GM19463 (cell line): ENCODE results near the gene IL12B.
"Not testable (repeated sequence)": the region's sequence is repeated elsewhere in the genome, so short reads cannot be mapped to it uniquely, and the experiment has no call there.

ENCODE experiments used
- ATAC-seq: cut with Tn5 transposase; IDR thresholded peaks from one replicate; pipeline ENCODE4 v1.9.1; 2021; ENCODE audit warnings: mild to moderate bottlenecking, moderate library complexity; ENCODE audit not compliant: unreplicated experiment

IL12B gene

DNA sequence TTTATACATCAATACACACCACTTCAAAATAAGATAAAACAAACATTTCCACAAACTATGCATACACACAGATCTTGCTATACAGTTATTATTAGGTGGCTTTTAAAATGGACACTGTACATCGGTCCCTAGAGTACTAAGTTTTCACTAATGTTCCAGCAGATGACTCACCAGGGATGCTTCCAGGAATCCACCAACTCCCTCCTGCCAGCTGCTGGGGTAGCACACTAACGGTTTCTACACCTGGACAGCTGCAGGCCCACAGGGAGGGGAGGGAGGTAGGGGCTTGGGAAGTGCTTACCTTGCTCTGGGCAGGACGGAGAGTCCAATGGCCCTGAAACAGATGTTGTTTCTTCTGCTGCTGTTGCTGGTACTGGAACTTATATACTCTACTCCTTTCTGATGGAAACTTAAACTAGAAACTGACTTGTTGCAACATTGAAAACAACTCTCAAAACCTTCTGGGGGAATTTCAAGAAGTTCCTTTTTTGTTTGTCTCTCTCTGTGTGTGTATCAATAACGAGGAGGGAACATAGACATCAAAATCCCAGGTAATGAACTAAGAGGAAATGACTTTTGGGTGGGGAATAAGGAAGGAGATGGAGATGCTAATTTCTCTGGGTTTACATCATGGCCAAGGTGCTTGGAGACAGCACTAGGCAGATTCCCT is at the start of gene IL12B:
Gene IL12B, minus strand, starts transcription at position 357 of the 670 bp plus-strand sequence. CDS start 3,705 bp downstream, outside the sequence.
- no peak for ATAC-seq

DNA sequence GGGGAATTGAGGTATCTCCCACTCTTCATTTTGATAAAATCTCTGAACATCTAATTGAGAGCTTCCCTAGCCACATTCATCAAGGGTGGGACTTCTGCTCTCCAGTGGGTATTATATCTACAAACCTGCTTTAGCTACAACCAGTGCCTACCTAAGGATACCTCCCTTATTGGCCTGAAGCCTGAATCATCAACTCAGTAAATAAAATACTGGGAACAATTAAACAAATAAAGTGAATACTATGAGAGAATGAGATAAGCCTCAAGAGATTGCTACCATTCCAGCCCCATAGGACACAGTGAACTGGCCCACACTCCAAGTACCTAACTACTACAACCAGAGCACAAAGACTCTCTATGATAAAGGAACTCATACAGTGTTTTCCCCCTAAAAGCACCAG is 47.4 kb upstream of the IL12B start:
- no peak for ATAC-seq

DNA sequence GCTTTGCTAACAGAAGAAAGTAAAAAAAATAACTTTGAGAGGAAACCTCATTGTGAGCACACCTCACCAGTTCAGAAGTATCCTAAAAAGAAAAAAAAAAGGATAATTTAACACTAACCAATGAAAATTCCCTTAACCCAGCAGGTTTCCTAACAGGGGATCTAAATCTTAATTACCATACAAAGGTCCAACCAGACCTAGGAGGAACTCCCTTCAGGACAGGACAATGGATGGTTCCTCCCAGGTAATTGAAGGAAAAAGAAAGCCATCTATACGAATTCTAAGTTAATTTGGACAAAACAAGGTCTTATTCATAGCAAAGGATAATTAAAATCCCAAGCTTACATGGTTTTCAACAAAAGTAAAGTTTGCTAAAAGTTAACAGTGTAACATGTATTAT is 37.6 kb upstream of the IL12B start:
- not testable (repeated sequence) for ATAC-seq

DNA sequence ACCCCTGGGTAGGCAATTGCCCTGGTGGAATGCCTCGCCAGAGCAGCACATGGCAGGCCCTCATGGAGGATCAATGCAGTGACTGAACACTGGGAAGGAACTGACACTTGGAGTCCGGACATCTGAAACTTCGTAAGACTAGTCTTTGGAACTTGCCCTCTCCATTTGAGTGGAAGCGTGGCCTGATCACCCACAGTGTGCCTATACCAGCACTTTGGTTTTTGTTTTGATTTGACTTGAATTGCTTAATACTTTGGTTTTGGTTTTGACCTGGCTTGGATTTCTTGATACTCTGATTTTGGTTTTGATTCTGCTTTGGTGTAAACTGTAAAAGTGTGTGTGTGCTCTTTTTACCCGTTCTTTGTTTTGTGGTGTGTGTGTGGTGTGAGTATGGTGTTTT is 36.5 kb upstream of the IL12B start:
- not testable (repeated sequence) for ATAC-seq

DNA sequence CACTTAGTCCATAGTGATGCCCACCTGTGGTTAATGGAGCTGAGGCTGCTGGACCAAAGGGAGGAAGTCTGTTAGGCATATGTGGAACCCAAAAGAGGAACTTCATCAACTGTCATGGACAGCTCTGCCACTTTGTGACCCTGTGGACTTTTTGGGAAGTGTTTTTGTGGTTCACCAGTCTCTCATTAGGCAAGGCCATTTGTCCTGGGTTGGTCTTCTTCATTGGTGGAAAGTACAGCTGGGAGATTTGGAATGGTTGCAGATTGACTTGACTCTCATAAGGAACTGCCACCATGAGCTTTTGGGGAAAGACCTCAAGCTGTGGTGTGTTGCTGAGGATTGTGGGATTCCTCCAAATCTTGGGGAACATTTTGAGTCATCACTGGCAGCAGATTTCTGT is 31.9 kb upstream of the IL12B start:
- ATAC-seq, result no peak

DNA sequence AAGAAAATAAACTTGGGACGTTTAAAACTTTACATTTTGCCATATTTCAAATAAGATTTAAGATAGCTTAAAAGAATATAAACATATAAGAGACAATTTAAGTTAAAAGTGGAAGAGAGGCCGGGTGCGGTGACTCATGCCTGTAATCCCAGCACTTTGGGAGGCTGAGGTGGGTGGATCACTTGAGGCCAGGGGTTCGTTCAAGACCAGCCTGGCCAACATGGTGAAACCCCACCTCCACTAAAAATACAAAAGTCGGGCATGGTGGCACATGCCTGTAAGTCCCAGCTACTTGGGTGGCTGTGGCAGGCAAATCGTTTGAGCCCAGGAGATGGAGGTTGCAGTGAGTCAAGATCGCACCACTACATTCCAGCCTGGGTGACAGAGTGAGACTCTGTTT is 29.6 kb upstream of the IL12B start:
- not testable (repeated sequence) for ATAC-seq

DNA sequence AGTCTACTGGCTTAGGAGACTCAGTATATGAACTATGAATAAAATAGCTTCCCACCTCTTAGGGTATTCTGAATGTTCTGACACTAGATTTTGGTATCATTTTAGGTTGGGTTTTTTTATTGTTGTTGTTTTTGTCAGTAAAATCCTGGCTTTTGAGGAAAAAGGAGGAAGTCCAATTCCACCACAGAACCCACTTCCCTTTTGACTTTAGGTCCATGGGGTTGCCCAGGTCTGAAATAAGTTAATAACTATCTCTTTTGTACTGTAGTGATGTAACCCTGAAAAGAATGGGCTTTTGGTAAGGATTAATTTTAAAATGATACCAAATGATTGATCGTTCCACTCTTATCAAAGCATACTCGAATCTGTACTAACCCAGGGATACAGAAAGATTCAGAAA is 29.1 kb upstream of the IL12B start:
- no peak for ATAC-seq

DNA sequence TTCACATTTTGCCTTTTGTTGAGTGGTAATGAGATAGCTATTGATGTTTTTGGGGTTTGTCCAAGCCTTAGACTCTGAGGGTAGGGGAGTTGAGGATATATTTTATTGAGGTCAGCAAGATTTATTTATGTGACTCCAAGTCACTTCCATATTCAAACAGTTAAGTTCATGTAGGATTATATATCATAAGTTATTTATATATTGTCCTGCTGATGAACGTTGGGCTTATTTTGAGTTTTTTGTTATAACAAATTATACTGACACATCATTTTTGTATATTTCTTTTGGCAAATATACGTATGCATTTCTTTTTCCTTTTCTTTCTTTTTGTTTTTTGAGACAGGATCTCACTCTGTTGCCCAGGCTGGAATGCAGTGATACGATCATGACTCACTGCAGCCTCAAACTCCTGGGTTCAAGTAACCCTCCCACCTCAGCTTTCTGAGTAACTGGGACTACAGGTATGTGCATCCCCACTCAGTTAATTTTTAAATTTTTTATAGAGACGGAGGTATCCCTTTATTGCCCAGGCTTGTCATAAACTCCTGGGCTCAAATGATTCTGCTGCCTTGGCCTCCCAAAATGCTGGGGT is 23.5 kb upstream of the IL12B start:
- no peak for ATAC-seq

DNA sequence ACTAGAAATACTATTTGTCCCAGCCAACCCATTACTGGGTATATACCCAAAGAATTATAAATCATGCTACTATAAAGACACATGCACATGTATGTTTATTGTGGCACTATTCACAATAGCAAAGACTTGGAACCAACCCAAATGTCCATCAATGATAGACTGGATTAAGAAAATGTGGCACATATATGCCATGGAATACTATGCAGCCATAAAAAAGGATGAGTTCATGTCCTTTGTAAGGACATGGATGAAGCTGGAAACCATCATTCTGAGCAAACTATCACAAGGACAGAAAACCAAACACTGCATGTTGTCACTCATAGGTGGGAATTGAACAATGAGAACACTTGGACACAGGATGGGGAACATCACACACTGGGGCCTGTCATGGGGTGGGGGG is 20.4 kb upstream of the IL12B start:
- not testable (repeated sequence) for ATAC-seq

DNA sequence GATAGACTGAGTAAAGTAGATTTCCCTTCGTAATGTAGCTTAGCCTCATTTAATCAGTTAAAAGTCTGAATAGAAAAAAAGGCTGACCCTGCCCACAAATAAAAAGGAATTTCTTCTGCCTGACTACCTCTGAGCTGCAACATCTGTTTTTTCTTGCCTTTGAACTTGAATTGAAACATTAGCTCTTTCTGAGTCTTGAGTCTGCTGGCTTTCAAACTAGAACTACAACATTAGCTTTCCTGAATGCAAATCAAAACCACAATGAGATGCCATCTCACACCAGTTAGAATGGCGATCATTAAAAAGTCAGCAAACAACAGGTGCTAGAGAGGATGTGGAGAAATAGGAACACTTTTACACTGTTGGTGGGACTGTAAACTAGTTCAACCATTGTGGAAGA is 19.9 kb upstream of the IL12B start:
- ATAC-seq, result not testable (repeated sequence)

DNA sequence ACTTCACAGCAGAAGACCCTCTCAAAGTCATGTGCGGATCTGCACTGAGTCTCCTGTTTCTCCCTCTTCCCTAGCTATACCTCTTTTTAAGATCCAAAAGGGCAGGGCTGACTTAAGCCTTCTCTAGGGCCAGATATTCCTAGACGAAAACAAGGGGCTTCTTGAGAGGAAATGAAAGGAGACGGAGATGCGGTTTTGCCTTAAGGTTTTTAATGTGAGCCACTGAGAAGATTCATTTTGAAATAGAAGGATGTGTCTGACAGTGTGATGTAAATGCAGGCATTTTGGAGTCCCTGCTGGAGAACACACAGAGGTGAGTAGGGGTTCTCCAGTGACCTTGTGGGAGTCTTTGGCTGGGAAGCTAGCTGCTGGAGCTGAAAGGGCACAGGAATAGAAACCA is 15.6 kb upstream of the IL12B start:
- no peak for ATAC-seq

DNA sequence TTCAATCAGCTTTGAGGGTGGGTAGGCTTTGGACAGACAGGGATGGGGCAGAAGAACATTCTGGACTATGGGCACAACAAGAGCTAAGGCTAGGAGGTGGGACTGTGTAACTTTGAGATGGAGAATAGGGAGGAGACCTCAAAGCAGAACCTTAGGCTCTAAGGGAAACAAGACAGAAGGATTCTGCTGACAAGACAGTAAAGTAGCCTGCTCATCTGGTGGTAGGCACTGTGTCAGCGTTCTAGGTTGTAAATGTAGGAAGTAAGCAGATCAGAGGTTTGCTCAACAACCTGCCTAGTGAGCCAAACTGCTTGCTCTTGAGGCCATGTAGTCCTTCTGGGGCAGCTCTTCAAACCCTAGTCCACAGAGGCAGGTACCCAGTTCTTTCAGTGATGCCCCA is 15.0 kb upstream of the IL12B start:
- no peak for ATAC-seq

DNA sequence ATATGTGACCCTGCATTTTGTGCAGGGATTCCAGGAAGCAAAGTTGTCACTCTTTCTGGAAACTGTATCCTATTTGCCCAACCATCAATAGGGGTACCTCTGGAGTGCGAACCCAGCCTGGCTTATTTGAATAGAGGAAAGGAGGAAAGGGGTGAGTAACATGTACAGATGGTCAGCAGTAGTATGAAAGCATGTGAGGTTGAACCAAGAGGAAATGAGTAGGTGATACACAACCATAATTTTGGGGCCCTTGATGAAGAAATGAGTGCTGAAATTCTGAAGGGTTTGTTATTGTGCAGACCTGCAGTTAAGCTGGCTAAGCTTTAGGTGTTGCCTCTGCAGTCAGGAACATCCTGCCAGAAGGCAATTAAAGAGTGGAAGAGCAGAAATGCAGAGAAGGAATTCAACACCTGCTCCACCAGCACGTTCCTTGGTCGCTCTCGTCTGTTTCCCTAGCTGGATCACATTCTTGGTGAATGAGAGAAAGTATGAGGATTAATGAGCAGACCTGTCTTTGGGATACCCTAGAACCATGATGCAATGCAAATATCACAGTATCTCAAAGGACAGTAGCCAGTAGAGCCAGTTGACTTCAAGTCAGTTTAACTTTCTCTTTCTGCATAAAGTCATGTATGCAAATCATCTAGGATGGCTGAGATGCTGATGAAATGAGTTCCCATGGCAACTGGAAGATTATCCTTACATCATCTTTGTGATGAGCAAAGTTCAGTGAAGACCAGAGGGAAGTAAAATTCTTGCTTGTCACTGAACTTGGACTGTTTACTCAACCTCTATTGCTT is 13.2 kb upstream of the IL12B start:
- ATAC-seq, result no peak

DNA sequence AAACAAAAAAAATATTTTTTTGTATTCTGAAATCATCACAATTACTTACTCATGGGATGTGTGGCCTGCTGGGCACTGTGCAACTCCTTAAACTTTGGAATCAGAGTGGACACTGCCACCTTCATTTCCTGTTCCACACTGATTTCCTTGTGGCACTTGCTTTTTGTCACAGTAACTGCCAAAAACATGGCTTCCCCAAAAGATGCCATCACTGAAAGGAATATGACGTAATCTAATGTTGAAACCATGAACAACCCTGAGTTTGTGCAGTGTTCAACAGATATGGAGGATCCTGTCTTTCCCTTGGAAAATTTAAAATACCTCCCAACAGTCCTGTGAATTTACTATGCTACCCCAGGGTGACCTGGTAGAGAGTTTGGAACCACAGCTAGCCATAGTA is 12.6 kb upstream of the IL12B start:
- ATAC-seq, result no peak

DNA sequence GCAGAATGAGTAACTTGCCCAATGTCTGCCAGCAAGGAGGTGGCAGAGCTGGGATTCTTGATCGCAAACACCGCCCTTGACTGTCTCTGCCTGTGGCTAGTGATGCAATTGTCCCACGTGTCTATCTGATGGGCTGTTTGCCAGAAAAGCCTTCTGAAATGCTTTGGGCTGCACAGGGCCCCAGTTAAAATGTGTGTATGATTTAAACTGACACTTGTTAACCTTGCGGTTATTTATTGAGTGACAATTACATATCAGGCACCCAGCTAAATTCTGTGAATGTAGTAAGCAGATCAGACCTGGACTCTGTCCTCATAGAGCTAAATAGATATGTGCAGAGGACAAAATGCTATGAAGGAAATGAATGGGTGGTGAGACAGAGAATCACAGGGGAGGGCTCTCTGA is 11.6 kb upstream of the IL12B start:
- ATAC-seq, result no peak

DNA sequence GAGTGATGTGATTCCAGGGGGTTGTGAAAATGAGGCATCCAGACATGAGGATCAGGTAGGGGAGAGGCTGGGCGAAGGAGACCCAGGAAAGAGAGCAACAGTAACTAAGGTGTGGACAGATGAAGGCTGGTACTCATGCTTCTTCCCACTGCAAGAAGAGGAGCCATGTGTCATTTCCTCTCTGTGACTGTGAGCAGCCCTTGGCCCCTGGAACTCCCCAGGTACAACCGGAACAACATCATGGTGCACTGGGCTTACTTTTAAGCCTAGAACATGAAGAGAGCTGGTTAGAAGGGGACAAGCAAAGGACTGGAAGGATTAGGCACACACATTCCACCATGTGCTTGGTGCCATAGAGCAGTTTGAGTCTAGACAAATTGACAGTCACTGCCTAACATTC is 10.9 kb upstream of the IL12B start:
- ATAC-seq, result no peak

DNA sequence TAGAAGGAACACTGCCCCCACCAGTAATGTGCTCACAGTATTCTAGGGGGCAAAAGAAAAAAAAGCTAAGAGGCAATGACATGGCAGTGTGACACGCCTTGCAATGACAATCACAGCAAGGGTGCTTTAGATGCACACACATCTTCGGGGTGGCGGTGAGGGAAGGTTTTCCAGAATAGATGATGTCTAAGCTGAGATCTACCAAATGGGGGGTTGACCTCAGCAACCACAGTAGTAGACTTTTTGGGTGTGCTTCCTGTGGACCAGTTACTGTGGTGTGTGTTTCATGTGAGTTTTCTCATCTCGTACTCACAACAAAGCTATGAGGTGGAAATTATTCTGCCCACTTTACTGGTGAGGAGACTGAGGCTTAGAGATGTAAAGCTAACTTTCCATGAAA is 10.2 kb upstream of the IL12B start:
- no peak for ATAC-seq

DNA sequence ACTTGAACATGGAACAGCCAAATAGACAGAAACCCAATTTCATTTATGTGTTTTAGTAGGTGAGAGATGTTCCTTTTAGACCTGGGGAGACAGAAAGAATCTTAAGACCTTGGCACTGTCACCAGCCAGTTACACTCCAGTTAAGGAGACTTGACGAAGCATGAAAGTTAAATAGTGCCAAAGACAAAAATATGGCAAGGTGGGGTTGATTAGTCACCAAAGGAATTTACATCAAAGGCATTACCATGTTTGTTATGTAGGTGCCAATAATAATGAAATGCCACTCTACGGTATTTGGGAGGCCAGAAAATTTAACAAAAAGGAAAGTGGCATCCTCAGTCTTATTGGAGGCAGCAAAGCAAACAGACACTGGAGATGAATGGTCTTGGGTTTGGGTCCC is 9.2 kb upstream of the IL12B start:
- no peak for ATAC-seq

DNA sequence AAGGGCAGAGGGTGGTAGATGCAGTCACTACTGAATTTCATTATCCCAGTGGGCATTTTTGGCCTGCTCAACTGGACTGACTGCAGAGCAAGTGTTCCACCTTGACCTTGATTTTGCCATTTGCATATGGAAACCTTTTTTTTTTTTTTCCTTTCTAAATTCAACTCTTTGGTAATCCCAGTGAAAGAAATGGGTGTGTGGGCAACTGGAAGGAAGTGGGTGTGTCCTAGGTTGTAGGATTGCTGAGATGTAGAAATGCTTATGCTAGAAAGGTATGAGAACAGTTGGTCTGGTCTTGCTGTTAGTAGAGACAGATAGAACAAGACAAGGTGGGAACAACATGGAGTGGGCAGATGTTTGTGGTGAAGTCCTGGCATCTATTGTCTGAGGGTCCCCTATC is 7.8 kb upstream of the IL12B start:
- no peak for ATAC-seq

DNA sequence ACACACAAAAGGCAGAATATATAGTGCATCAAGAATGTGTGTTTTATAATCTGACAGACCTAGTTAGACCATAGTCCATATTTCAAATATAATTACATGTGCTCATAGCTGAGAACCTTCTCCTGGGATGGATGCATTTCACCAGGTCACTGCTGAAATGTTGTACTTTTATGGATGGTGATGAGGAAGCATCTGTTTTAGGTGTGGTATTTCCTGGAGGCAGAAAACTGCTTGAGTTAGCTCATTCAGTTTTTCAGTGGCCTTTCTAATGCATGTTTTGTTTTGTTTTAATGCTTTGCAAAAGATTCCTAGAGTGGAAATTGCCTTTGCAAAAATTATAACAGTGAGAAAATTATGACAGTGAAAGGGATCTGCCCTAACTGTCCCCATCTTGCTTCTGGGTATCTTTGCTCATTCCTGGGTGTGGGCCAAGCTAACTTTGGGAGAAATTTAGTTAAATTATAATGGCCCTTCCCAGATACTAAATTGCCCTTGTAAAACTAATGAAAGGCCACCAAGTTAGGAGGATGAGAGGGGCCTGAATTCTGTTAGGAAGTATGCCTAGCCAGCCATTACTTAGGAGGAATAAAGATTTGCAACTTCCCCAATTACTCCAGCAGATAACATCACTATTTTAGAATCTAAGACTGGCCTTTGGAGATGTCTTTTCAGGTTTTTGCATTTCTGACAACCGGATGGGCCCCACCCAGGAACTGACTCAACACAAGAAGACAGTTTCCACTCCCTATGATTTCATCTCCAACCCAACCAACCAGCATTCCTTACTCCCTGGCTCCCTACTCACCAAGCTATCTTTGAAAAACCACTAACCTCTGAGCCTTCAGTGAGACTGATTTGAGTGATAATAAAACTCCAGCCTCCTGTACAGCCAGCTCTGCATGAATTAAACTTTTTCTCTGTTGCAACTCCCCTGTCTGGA is 7.0 kb upstream of the IL12B start:
- ATAC-seq, result no peak

DNA sequence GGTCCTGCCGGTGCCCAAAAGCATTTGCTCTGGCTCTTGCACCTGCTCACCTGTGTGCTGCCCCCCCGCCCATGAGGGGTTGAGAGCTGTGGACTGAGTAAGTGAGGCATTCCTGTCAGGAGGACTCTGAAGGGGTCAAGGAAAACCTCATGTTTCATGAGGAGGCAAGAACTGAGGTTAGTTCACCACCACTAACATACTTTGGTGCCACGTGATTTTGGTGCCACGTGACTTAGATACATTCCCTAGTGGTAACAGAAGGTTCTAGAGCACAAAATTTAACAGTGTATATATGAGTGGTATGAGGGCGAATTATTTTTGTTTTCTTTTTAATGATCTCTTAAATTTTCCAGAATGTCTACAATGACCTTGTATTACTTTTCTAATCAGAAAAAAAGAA is 6.3 kb upstream of the IL12B start:
- ATAC-seq, result no peak
